GM19351 (cell line): Measurements from ENCODE around the gene NKAIN4.

ENCODE experiments used
- ATAC-seq: cut with Tn5 transposase; IDR thresholded peaks from one replicate; pipeline ENCODE4 v1.9.1; 2021; ENCODE audit warnings: mild to moderate bottlenecking, moderate library complexity; ENCODE audit not compliant: unreplicated experiment

The NKAIN4 gene

GRCh38 chr20:63198606-63199005 lies 55.7 kb downstream of the NKAIN4 start:
- no peak for ATAC-seq

- no peak for ATAC-seq
These were observed 57.3 kb downstream of the NKAIN4 start for GRCh38 chr20:63196768-63197470.

- ATAC-seq, result no peak
These were observed 59.5 kb downstream of the NKAIN4 start for GRCh38 chr20:63194797-63195173.

GRCh38 chr20:63194007-63194796 lies 60.1 kb downstream of the NKAIN4 start:
- no peak for ATAC-seq

GRCh38 chr20:63192721-63193120 lies 61.5 kb downstream of the NKAIN4 start:
- no peak for ATAC-seq

GRCh38 chr20:63191400-63191799 lies 62.9 kb downstream of the NKAIN4 start:
- no peak for ATAC-seq

- ATAC-seq, result no peak
These were observed 63.4 kb downstream of the NKAIN4 start for GRCh38 chr20:63190828-63191227.
